IMR-90 (cell line): ENCODE results near the gene MAP3K5. TPM values are rescaled to one million over a fixed set of nuclear protein-coding genes. Genes with fewer than 3 reads are reported as not detected.

Source experiments
- ATAC-seq: fragments of 200-7000 bp; cut with Tn5 transposase; 2 replicates; pipeline ENCODE4 v1.9.1; 2020; ENCODE audit warnings: low read depth, mild to moderate bottlenecking, moderate library complexity
- BruUV-seq: library from RNA; stranded (reverse); fragments of 400-500 nt; replicated peaks from 2 replicates; lab custom pipeline; 2021; lab: Mats Ljungman, UMichigan
- CTCF ChIA-PET: fragments of 300-600 bp; formaldehyde crosslinking; extraction: SDS; loops from one replicate; lab custom pipeline; 2021; ENCODE audit warnings: antibody characterized with exemption; lab: Yijun Ruan, JAX
- POLR2A ChIA-PET: fragments of 300-600 bp; sonication (Branson Sonifier 250); formaldehyde crosslinking; loops from one replicate; lab custom pipeline; 2022; ENCODE audit warnings: antibody characterized with exemption; ENCODE audit not compliant: unreplicated experiment; lab: Charles Lee
- DNase-seq: peaks from one replicate; pipeline ENCODE4 v3.0.0; 2013
- H2AFZ ChIP-seq: replicated peaks from 2 replicates; pipeline ENCODE3; 2013; ENCODE audit warnings: low read length, mild to moderate bottlenecking; ENCODE audit not compliant: poor library complexity
- H2AK5ac ChIP-seq: 2 replicates; pipeline ENCODE4 v1.6.1; 2013; ENCODE audit warnings: low read depth, low read length, inconsistent platforms
- H2AK9ac ChIP-seq: replicated peaks from 2 replicates; pipeline ENCODE3; 2013; ENCODE audit warnings: mild to moderate bottlenecking, low read depth, low read length, moderate library complexity; ENCODE audit not compliant: poor library complexity
- H2BK120ac ChIP-seq: 2 replicates; pipeline ENCODE4 v1.6.1; 2013; ENCODE audit warnings: low read depth, low read length, inconsistent platforms
- H2BK15ac ChIP-seq: 3 replicates; pipeline ENCODE4 v1.6.1; 2013; ENCODE audit warnings: low read depth, low read length, inconsistent platforms
- H2BK20ac ChIP-seq: 2 replicates; pipeline ENCODE4 v1.6.1; 2013; ENCODE audit warnings: low read depth, mild to moderate bottlenecking, inconsistent platforms, low read length, moderate library complexity
- H2BK5ac ChIP-seq: 2 replicates; pipeline ENCODE4 v1.6.1; 2013; ENCODE audit warnings: mild to moderate bottlenecking, low read depth, low read length, inconsistent platforms; ENCODE audit not compliant: poor library complexity, severe bottlenecking
- H3K14ac ChIP-seq: replicated peaks from 2 replicates; pipeline ENCODE4 v1.6.1; 2013; ENCODE audit warnings: low read depth, low read length, inconsistent platforms
- H3K18ac ChIP-seq: 2 replicates; pipeline ENCODE4 v1.6.1; 2013; ENCODE audit warnings: low read depth, low read length, control low read depth
- H3K23ac ChIP-seq: 2 replicates; pipeline ENCODE4 v1.6.1; 2013; ENCODE audit warnings: low read depth, low read length, inconsistent platforms
- H3K27ac ChIP-seq: 2 replicates; pipeline ENCODE4 v1.5.1; 2013; ENCODE audit warnings: mild to moderate bottlenecking, control low read depth, low read length; ENCODE audit not compliant: insufficient read depth
- H3K27me3 ChIP-seq: 2 replicates; pipeline ENCODE4 v1.6.1; 2013; ENCODE audit warnings: low read length; ENCODE audit not compliant: control insufficient read depth, insufficient read depth
- H3K36me3 ChIP-seq: 2 replicates; pipeline ENCODE4 v1.6.1; 2013; ENCODE audit warnings: low read length, mixed read lengths; ENCODE audit not compliant: control insufficient read depth, insufficient read depth
- H3K4ac ChIP-seq: 2 replicates; pipeline ENCODE4 v1.6.1; 2013; ENCODE audit warnings: low read depth, low read length, inconsistent platforms
- H3K4me1 ChIP-seq: 2 replicates; pipeline ENCODE4 v1.6.1; 2013; ENCODE audit warnings: low read length, mixed read lengths; ENCODE audit not compliant: control insufficient read depth, insufficient read depth
- H3K4me2 ChIP-seq: 2 replicates; pipeline ENCODE4 v1.6.1; 2013; ENCODE audit warnings: low read depth, mild to moderate bottlenecking, control low read depth, low read length, moderate library complexity
- H3K4me3 ChIP-seq: 2 replicates; pipeline ENCODE4 v1.5.1; 2013; ENCODE audit warnings: low read depth, mild to moderate bottlenecking, control low read depth, low read length, moderate library complexity; ENCODE audit not compliant: insufficient read depth
- H3K56ac ChIP-seq: 2 replicates; pipeline ENCODE4 v1.6.1; 2013; ENCODE audit warnings: low read length, inconsistent platforms; ENCODE audit not compliant: insufficient read depth; ENCODE audit errors: extremely low read depth
- H3K79me1 ChIP-seq, 2 experiments: 2 replicates each; pipeline ENCODE4 v1.6.1; 2013; ENCODE audit warnings: low read length in 2 of 2, inconsistent platforms in 1 of 2, low read depth in 1 of 2
- H3K9ac ChIP-seq: 2 replicates; pipeline ENCODE4 v1.6.1; 2013; ENCODE audit warnings: low read depth, low read length, control low read depth
- H3K9me1 ChIP-seq: 2 replicates; pipeline ENCODE4 v1.6.1; 2013; ENCODE audit warnings: low read length, inconsistent platforms; ENCODE audit not compliant: insufficient read depth
- H3K9me3 ChIP-seq: 2 replicates; pipeline ENCODE4 v1.6.1; 2013; ENCODE audit warnings: low read length; ENCODE audit not compliant: control insufficient read depth, insufficient read depth
- H4K20me1 ChIP-seq: 2 replicates; pipeline ENCODE4 v1.6.1; 2013; ENCODE audit warnings: low read length, inconsistent platforms; ENCODE audit not compliant: insufficient read depth
- H4K5ac ChIP-seq: 2 replicates; pipeline ENCODE4 v1.6.1; 2013; ENCODE audit warnings: mild to moderate bottlenecking, low read depth, low read length, control low read depth
- H4K8ac ChIP-seq, 2 experiments: 2 replicates each; pipeline ENCODE4 v1.6.1; 2013; ENCODE audit warnings: low read depth in 2 of 2, low read length in 2 of 2, control low read depth in 1 of 2, inconsistent platforms in 1 of 2
- H4K91ac ChIP-seq: 2 replicates; pipeline ENCODE4 v1.6.1; 2013; ENCODE audit warnings: low read depth, low read length, inconsistent platforms; ENCODE audit not compliant: insufficient read depth
- BHLHE40 ChIP-seq: fragments of 150-350 bp; IDR thresholded peaks from 2 replicates; pipeline ENCODE4 v1.6.1; 2016; ENCODE audit warnings: mild to moderate bottlenecking, low read depth, low read length
- CEBPB ChIP-seq: IDR thresholded peaks from 2 replicates; pipeline ENCODE4 v1.6.1; 2012; ENCODE audit warnings: low read depth, low read length, improper control_type of control experiment
- CHD1 ChIP-seq: IDR thresholded peaks from 2 replicates; pipeline ENCODE4 v1.6.1; 2012; ENCODE audit warnings: low read depth, low read length, improper control_type of control experiment
- FOS ChIP-seq: fragments of 150-350 bp; IDR thresholded peaks from 2 replicates; pipeline ENCODE4 v1.6.1; 2016; ENCODE audit warnings: low read depth, low read length
- MAFK ChIP-seq: IDR thresholded peaks from 2 replicates; pipeline ENCODE4 v1.6.1; 2012; ENCODE audit warnings: low read depth, low read length, improper control_type of control experiment
- MAZ ChIP-seq: IDR thresholded peaks from 2 replicates; pipeline ENCODE4 v1.6.1; 2012; ENCODE audit warnings: low read depth, mild to moderate bottlenecking, low read length, improper control_type of control experiment, moderate library complexity, borderline replicate concordance
- MXI1 ChIP-seq: IDR thresholded peaks from 2 replicates; pipeline ENCODE4 v1.6.1; 2012; ENCODE audit warnings: low read depth, mild to moderate bottlenecking, low read length, moderate library complexity, borderline replicate concordance
- NFE2L2 ChIP-seq: fragments of 150-350 bp; IDR thresholded peaks from 2 replicates; pipeline ENCODE4 v1.6.1; 2016; ENCODE audit warnings: low read depth, mild to moderate bottlenecking, low read length
- POLR2A ChIP-seq: IDR thresholded peaks from 2 replicates; pipeline ENCODE4 v1.6.1; 2012; ENCODE audit warnings: mild to moderate bottlenecking, low read depth, low read length
- RAD21 ChIP-seq: IDR thresholded peaks from 2 replicates; pipeline ENCODE4 v1.6.1; 2012; ENCODE audit warnings: low read length, improper control_type of control experiment
- RCOR1 ChIP-seq: IDR thresholded peaks from 2 replicates; pipeline ENCODE4 v1.6.1; 2012; ENCODE audit warnings: mild to moderate bottlenecking, low read length, improper control_type of control experiment; ENCODE audit not compliant: insufficient replicate concordance
- RFX5 ChIP-seq: IDR thresholded peaks from 2 replicates; pipeline ENCODE4 v1.8.0; 2012; ENCODE audit warnings: low read depth, mild to moderate bottlenecking, low read length, moderate library complexity
- SMC3 ChIP-seq: fragments of 150-350 bp; IDR thresholded peaks from 2 replicates; pipeline ENCODE4 v1.6.1; 2016; ENCODE audit warnings: low read depth, mild to moderate bottlenecking, antibody characterized with exemption, low read length, moderate library complexity
- USF2 ChIP-seq: fragments of 150-350 bp; IDR thresholded peaks from 2 replicates; pipeline ENCODE4 v1.6.1; 2017; ENCODE audit warnings: mild to moderate bottlenecking, antibody characterized with exemption, low read length, low read depth
- WGBS, 2 experiments: methylation state at CpG; one replicate each; pipeline versions ENCODE4 v1.1.5 to v1.1.7; 2013; ENCODE audit warnings: missing lambda C conversion rate in 2 of 2; ENCODE audit not compliant: insufficient read length in 1 of 2; ENCODE audit errors: extremely low coverage in 2 of 2; 5-methylcytosine and 5-hydroxymethylcytosine counted together
- dilution Hi-C: fragments of 300-500 bp; cut with HindIII; formaldehyde crosslinking; loops from one replicate; pipeline ENCODE4 v1.14.3; 2018; ENCODE audit warnings: low sequenced_read_pairs; ENCODE audit not compliant: unreplicated experiment
- in situ Hi-C: fragments of 300-500 bp; cut with MboI; formaldehyde crosslinking; loops from 3 replicates; pipeline ENCODE4 v1.14.3; 2019; ENCODE audit warnings: low sequenced_read_pairs, inconsistent platforms, mixed read lengths
- intact Hi-C: fragments of 100-400 bp; cut with micrococcal nuclease; formaldehyde crosslinking; loops from 2 replicates; pipeline ENCODE4 v1.10.0; 2022
- polyA plus RNA-seq, 3 experiments: library from polyadenylated mRNA; depleted of rRNA; stranded (reverse); fragments of >200 nt; gene quantifications; 2 replicates each; pipeline ENCODE4 v1.2.3, GENCODE V29; 2012; ENCODE audit warnings: low replicate concordance in 1 of 3
- total RNA-seq: library from RNA; depleted of rRNA; stranded (reverse); fragments of >200 nt; gene quantifications from 2 replicates; pipeline ENCODE4 v1.2.3, GENCODE V29; 2012
- TF ChIP-seq, protein P1 (sequence below): fragments of 150-350 bp; IDR thresholded peaks from 2 replicates; pipeline ENCODE4 v1.6.1; 2016; ENCODE audit warnings: low read depth, mild to moderate bottlenecking, low read length, moderate library complexity, borderline replicate concordance
- TF ChIP-seq, protein P2 (sequence below): conservative IDR thresholded peaks from 2 replicates; pipeline ENCODE4 v1.5.1; 2012; ENCODE audit warnings: mild to moderate bottlenecking, low read depth, low read length, improper control_type of control experiment

MAP3K5 gene
- total and polyA plus RNA-seq, 2 of the 4 experiments (the other 2 are of a cell fraction): 5.4 to 17.6 TPM

GRCh38 chr6:136752554-136752953 is 39.7 kb downstream of the MAP3K5 start:
- no peak overlapping the region for H2AFZ ChIP-seq
- H4K20me1 ChIP-seq: peaks cover 22% of the 10 kb centered on the region; the same call in 1 of the 2 replicates
- intact Hi-C loops (no loop called here), in situ Hi-C loops (no loop called here), dilution Hi-C loops (no loop called here)
- H4K91ac ChIP-seq: no peak overlapping the region
- no TSS peak for BruUV-seq
- H3K56ac ChIP-seq: no peak overlapping the region
- H4K8ac ChIP-seq: no peak overlapping the region
- peaks cover 48 to 83% of the 10 kb centered on the region in 2 experiments for H3K79me1 ChIP-seq
- no peak overlapping the region for H3K14ac ChIP-seq
- no peak overlapping the region for H2AK5ac ChIP-seq
- no peak overlapping the region for H2AK9ac ChIP-seq
- no peak overlapping the region for H2BK20ac ChIP-seq
- no peak overlapping the region for H3K9ac ChIP-seq
- no peaks in the 10 kb centered on the region for H3K9me3 ChIP-seq
- CTCF ChIA-PET: interaction anchor here (0.6 kb wide), 2 partner anchors 12 to 117 kb away, joined by 3 to 6 read pairs; no protein-coding TSS in a partner anchor
- H3K36me3 ChIP-seq: no peaks in the 10 kb centered on the region
- TF ChIP-seq MXI1: no peak
- no peak for TF ChIP-seq BHLHE40
- TF ChIP-seq, protein P1, sequence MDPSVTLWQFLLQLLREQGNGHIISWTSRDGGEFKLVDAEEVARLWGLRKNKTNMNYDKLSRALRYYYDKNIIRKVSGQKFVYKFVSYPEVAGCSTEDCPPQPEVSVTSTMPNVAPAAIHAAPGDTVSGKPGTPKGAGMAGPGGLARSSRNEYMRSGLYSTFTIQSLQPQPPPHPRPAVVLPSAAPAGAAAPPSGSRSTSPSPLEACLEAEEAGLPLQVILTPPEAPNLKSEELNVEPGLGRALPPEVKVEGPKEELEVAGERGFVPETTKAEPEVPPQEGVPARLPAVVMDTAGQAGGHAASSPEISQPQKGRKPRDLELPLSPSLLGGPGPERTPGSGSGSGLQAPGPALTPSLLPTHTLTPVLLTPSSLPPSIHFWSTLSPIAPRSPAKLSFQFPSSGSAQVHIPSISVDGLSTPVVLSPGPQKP: no peak
- TF ChIP-seq RCOR1: no peak
- no peak for TF ChIP-seq FOS
- TF ChIP-seq POLR2A: no peak
- no peak for TF ChIP-seq CHD1
- no peak for TF ChIP-seq RAD21
- no peak for TF ChIP-seq USF2
- no peak for TF ChIP-seq CEBPB
- no peak for TF ChIP-seq NFE2L2
- no peak for TF ChIP-seq MAZ
- no peak for TF ChIP-seq SMC3
- no peak for TF ChIP-seq RFX5
- TF ChIP-seq MAFK: no peak
- TF ChIP-seq, protein P2, sequence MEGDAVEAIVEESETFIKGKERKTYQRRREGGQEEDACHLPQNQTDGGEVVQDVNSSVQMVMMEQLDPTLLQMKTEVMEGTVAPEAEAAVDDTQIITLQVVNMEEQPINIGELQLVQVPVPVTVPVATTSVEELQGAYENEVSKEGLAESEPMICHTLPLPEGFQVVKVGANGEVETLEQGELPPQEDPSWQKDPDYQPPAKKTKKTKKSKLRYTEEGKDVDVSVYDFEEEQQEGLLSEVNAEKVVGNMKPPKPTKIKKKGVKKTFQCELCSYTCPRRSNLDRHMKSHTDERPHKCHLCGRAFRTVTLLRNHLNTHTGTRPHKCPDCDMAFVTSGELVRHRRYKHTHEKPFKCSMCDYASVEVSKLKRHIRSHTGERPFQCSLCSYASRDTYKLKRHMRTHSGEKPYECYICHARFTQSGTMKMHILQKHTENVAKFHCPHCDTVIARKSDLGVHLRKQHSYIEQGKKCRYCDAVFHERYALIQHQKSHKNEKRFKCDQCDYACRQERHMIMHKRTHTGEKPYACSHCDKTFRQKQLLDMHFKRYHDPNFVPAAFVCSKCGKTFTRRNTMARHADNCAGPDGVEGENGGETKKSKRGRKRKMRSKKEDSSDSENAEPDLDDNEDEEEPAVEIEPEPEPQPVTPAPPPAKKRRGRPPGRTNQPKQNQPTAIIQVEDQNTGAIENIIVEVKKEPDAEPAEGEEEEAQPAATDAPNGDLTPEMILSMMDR: no peak
- no peak overlapping the region for H3K23ac ChIP-seq
- no peak overlapping the region for H3K27ac ChIP-seq
- peaks cover 15% of the 10 kb centered on the region for H3K9me1 ChIP-seq
- H4K5ac ChIP-seq: no peak overlapping the region; the same call in 1 of the 2 replicates
- peaks cover 8% of the 10 kb centered on the region for H3K4me1 ChIP-seq
- POLR2A ChIA-PET: interaction anchor here (0.7 to 0.8 kb wide), 2 partner anchors 11 to 45 kb away, joined by 3 read pairs; no protein-coding TSS in a partner anchor
- H3K4me2 ChIP-seq: no peak overlapping the region
- ATAC-seq (no peak), DNase-seq (no peak)
- no CpG with 5 or more reads among the region's 7 CpGs for WGBS, 2 experiments
- H3K18ac ChIP-seq: no peak overlapping the region
- no peak overlapping the region for H2BK120ac ChIP-seq
- H3K4me3 ChIP-seq: no peak overlapping the region
- H3K4ac ChIP-seq: no peak overlapping the region
- no peak overlapping the region for H2BK15ac ChIP-seq
- no peak overlapping the region for H2BK5ac ChIP-seq
- H3K27me3 ChIP-seq: no peaks in the 10 kb centered on the region
